GM18517 (cell line): Measurements from ENCODE around the gene ZNF275.
"Not testable (repeated sequence)": the region's sequence is repeated elsewhere in the genome, so short reads cannot be mapped to it uniquely, and the experiment has no call there.

Experiments
- ATAC-seq: cut with Tn5 transposase; IDR thresholded peaks from one replicate; pipeline ENCODE4 v1.9.1; 2021; ENCODE audit warnings: mild to moderate bottlenecking, moderate library complexity; ENCODE audit not compliant: unreplicated experiment

Gene ZNF275

DNA sequence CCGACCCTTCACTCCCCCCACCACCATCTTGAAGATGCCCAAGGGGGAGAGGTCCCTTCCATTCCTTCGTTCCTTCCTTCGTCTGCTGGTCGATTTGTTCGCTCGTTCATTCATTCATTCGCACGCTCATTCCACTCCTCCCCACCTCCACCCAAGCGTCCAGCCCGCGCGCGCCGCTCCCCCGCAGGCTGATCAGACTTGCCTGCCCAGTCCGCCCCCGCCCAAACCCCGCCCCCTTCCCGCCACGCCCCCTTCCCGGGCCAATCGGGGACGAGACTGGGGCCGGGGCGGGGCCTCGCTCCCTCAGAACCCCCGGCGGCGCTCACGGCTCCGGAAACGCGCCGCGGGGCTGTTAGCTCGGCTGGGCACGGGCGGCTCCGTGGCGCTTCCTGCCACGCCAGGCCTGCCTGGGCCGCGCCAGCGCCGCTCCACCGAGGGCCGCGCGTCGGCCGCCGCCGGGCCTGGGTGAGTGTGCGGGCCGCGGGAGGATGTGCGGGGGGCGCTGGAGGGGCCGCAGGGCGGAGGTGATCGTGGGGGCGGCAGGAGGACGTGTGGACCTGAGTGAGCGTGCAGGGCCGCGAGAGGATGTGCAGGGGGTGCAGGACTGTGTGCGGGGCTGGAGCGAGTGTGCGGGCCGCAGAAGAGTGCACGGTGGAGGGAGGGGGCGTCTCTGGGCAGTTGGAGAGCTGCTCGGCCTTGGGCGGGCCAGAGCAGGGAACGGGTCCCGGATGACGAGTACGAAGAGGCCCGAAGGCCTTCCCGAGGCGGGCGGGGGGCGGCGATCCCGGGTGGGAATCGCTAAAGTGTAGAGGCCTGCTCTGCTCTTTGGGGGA is at the start of gene ZNF275:
Gene ZNF275 (plus strand): TSS at position 333 of the 833 bp plus-strand sequence. CDS start 2,527 bp downstream, outside the sequence.
- ATAC-seq, result peak; percentile 52

DNA sequence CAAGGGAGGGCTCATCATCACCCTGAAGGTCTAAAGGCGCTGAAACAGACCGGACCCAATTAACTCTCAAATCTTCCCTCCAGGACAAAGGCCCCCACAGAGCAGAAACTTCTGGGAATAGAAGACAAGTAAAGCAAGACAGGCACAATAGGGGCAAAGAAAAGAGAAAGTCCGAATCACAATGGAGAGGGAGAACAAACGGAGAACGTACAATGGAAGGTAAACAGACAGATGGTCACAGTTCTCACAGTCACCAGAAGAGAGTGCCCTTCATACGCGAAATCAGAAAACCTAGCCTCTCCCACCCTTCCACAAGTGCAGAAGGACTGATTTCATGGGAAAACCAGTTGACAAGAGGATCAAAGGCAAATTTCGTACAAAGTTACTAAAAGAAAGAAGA is 48.3 kb upstream of the ZNF275 start:
- ATAC-seq, result not testable (repeated sequence)

GRCh38 chrX:153288807-153289206 is 45.1 kb upstream of the ZNF275 start:
- ATAC-seq, result not testable (repeated sequence)

- ATAC-seq, result not testable (repeated sequence)
Measured at GRCh38 chrX:153293485-153294071, 40.4 kb upstream of the ZNF275 start.

- no peak for ATAC-seq
Measured at GRCh38 chrX:153297376-153297775, 36.6 kb upstream of the ZNF275 start.

GRCh38 chrX:153299855-153300254 is 34.1 kb upstream of the ZNF275 start:
- no peak for ATAC-seq

DNA sequence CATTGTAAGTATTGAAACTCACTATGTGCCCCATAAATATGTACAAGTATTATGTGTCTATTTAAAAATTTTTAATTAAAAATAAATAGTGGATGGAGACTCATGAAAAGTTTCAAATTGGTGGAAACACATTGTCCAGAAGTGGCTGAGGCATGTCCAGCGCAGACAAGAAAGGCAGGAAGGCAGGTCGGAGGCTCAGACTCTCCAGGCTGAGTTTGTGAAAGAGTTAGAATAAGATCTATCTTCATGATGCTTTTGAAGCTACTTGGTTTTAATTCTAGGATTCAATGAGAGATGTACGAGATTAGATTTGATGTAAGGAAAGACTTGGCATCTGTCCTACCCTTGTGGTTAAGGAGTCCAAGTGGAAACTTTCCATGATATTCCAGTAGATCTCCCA is 32.2 kb upstream of the ZNF275 start:
- no peak for ATAC-seq

- no peak for ATAC-seq
Measured at GRCh38 chrX:153302796-153303195, 31.2 kb upstream of the ZNF275 start.

DNA sequence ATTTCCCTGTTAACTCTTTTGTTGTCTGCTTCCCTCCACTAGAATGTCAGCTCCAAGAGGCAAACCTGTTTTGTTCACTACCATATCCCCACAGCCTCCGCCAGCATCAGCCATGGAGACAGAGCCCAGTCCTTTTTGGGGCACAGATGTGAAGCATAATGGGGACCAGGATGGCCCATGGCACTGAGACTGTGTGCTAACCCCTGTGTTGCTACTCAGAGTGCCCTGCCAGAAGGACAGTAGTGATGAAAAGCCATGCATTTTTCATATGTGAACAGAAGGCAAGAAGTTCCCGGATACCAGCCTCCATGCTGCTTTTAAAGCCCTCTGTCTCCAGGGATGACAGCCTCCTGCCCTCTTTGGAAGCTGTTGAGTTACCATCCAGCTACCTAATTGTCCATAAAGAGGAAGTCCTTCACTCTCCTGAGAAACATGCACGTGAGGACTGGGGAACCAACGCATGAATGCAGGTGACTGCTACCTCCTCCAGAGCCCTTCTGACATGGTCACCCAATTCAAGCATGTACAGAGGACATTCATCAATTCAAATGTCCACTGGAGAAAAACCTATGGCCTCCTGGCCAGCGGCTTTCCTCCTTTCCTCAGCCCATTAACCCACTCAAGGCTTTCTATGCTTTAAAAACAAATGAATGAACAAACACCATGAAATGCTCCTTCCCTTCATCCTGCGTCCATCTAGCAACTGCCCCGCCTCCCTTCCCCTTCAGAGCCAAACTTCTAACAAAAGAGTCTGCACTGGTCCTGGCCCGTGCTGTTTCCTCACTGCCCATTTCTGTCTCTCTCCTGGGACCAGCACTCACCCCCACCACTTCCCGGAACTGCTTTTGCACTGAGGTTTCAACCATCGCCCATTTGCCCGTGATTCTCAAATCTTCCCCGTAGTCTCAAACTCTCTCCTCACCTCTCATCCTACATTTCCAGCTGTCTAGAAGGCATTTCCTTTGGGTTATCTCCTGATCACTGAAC is 30.4 kb upstream of the ZNF275 start:
- ATAC-seq, result no peak

DNA sequence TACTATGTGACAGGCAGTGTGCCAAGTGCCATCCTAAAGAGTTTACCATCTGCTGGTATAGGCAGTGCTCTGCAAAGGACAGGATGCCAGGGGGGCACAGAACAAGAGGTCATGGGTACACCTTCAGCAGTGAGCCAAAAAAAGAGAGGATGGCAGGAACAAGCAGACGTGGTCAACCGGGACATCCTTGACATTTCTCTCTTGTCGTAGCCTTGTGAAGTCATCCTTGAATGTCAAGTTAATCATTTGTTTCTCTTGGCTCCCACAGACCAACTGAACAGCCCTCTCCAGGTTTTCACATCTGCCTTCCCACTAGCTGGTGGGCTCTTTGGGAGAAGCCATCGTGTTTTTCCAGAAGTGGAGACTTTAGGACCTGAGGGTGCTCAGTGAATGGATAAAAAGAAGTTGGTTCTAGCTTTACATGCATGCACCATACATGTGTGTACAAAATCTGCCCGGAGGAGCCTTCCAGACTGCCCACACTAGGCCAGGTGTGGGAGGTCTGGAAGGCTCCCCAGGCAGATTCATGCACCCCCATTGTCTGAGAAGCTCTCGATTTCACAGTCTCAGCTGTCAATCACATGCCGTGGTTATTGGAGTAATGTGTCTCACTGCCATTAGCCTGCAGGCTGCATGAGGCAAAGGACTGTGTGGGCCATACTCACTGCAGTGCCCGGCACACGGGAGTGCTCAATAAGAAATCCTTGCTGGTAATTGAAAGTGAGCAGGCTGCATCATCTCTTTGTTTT is 28.8 kb upstream of the ZNF275 start:
- no peak for ATAC-seq

DNA sequence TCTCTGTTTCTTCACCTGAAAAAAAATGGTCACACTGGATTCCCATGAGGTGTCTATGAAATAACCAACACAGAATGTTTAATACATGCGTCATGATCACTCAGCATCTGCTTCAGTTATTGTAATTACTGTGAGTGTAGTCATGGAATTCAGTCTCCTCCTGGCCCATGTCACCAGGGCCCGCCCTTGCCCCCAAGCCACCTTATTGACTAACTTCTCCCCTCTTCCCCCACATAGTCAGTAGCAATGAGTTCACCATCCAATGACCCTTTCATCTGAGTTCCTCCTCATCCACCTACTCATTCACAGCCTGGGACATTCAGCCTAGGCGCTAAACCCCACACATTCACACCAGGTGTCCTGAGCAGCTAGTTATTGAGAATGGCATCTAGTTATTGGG is 28.0 kb upstream of the ZNF275 start:
- ATAC-seq, result no peak

- ATAC-seq, result no peak
Measured at GRCh38 chrX:153306527-153307115, 27.3 kb upstream of the ZNF275 start.

DNA sequence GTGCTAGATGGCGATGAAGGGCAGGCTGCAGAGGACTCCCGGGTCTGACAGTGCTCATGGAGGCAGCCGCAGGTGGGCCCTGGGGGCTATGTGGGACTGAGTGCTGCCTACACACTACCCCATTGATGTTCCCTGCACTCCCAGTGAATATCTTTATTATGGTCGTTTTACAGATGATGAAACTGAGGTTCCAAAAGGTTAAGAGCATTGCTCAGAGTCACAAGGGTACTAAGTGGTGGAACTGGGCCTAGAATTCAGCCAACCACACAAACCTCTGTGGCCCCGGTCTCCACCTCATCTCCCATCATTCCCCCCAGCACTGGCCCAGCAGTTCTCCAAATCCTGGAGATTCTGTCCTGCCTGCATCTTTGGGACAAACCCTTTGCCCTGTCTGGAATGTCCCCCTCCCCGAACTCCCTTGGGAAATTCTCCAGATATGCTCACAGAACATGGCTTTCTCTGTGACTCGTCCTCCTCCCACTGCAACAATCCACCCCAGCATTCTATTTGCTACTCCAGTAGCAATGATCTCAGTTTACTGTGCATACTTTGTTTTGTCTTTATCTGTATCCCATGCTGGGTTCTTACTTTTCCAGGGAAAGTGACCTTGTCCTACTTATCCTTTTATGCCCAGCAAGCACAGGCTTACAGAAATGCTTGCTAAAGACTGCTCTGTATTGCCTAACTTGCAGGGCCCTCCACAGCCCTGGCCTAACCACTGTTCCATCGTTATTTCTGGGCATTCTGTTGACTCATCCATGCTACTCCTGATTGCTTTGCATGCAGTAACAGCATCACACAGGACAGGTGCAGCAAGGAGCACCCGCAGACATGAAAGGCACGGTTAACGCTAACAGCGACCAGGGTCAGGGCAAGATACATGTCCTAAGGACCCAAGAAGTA is 26.4 kb upstream of the ZNF275 start:
- no peak for ATAC-seq

- no peak for ATAC-seq
Measured at GRCh38 chrX:153310901-153311300, 23.1 kb upstream of the ZNF275 start.

DNA sequence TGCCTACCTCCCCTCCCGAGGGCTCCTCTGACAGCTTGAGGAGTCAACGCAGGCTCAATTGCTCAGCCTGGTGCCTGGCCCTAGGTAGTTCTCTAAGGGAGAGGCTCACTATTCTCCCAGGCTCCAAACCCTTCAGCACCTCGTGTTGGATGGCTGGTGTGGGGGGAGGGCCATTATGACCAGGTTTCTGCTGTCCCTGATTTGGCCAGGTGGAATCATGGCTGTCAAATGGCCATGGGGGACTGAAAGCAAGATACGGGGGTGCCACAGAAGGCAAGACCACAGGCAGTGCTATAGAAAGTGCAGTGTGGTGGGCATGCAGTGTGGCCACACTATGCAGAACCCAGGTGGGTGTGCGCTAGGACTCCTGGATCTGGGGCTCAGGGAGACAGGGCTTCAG is 21.9 kb upstream of the ZNF275 start:
- no peak for ATAC-seq

DNA sequence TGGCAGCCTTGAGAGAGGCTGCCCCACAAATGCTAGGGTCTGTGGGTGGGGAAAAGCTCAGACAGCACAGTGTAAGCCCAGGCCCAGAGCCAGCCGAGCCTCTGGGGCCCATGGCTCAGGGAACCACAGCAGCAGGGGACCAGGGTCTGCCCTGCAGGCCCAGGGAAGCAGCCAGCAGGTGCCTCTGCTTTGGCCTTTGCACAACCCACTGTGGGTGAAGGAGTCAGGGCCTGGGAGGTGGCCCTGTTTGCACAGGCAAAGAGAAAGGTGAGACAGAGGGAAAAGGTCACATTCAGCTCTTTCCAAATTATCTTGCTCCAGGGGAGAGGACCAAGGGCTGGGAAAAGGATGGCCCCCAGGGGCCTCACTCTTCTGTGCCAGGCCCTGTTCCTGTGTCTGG is 21.1 kb upstream of the ZNF275 start:
- ATAC-seq, result no peak

DNA sequence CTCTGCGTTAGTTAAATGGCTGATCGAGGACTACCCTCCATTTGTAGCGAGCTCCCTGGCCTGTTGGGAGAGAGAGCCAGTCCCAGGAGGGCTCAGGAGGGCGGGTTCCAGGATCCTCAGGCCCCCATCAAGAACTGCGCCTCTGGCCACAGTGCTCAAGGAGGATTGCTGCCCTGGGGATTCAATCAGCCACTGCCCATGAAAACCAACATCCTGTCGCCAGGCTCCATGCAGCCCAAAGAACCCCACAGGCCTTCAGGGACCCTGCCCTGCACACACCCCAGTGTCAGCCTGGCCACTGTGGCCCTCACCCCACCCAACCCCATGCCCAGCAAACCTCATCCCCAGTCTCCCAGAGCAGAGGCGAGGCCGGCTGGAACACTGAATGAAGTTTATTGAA is 16.6 kb upstream of the ZNF275 start:
- no peak for ATAC-seq

- ATAC-seq, result no peak
Measured at GRCh38 chrX:153317996-153318722, 15.8 kb upstream of the ZNF275 start.
